ENCODE results near the gene RALBP1. TPM values are rescaled to one million over a fixed set of nuclear protein-coding genes. Genes with fewer than 3 reads are reported as not detected.

RALBP1 gene
- total and polyA plus RNA-seq, 2 of the 4 experiments (the other 2 are of a cell fraction): 30.6 to 38.2 TPM

GRCh38 chr18:9561759-9562158 lies 86.4 kb downstream of the RALBP1 start:
- Histone ChIP-seq H2BK15ac (ENCODE audit: low read depth, low read length) (no peak overlapping the region), H3K4me1 (ENCODE audit: control insufficient read depth, insufficient read depth, low read length) (peaks cover 2% of the 10 kb centered on the region), H3K18ac (ENCODE audit: low read depth, low read length) (no peak overlapping the region), H3K4me2 (ENCODE audit: low read depth, low read length) (no peak overlapping the region), H3K9me1 (ENCODE audit: insufficient read depth, low read length) (peaks cover 9% of the 10 kb centered on the region), H2BK5ac (ENCODE audit: low read depth, low read length, poor library complexity, severe bottlenecking) (no peak overlapping the region), H3K9me3 (ENCODE audit: control insufficient read depth, insufficient read depth, low read length) (no peaks in the 10 kb centered on the region), H3K4me3 (ENCODE audit: insufficient read depth, low read depth, low read length) (no peak overlapping the region), H4K91ac (ENCODE audit: insufficient read depth, low read depth, low read length) (no peak overlapping the region), H3K9ac (ENCODE audit: low read depth, low read length) (no peak overlapping the region), H4K8ac (ENCODE audit: low read depth in 2 of 2, low read length in 2 of 2) (no peak overlapping the region), H3K36me3 (ENCODE audit: control insufficient read depth, insufficient read depth, low read length) (peaks cover 36% of the 10 kb centered on the region), H3K56ac (ENCODE audit: extremely low read depth, insufficient read depth, low read length) (no peak overlapping the region), H2AK5ac (ENCODE audit: low read depth, low read length) (no peak overlapping the region), H2AFZ (replicated peaks; ENCODE audit: low read length, poor library complexity) (no peak overlapping the region), H2BK120ac (ENCODE audit: low read depth, low read length) (no peak overlapping the region), H3K23ac (ENCODE audit: low read depth, low read length) (no peak overlapping the region), H4K5ac (ENCODE audit: low read depth, low read length) (no peak overlapping the region), H3K4ac (ENCODE audit: low read depth, low read length) (no peak overlapping the region), H2AK9ac (replicated peaks; ENCODE audit: low read depth, low read length, poor library complexity) (no peak overlapping the region), H3K14ac (replicated peaks; ENCODE audit: low read depth, low read length) (no peak overlapping the region), H4K20me1 (ENCODE audit: insufficient read depth, low read length) (peaks cover 11% of the 10 kb centered on the region; the same call in 1 of the 2 replicates), H2BK20ac (ENCODE audit: low read depth, low read length) (no peak overlapping the region), H3K27me3 (ENCODE audit: control insufficient read depth, insufficient read depth, low read length) (no peaks in the 10 kb centered on the region), H3K79me1 (ENCODE audit: low read depth in 1 of 2, low read length in 2 of 2) (peaks cover 31 to 71% of the 10 kb centered on the region in 2 experiments), H3K27ac (ENCODE audit: insufficient read depth, low read length) (no peak overlapping the region)
- dilution Hi-C loops (cut with HindIII; ENCODE audit: low sequenced_read_pairs, unreplicated experiment): no loop called here
- intact Hi-C loops (cut with micrococcal nuclease): no loop called here
- no TSS peak for BruUV-seq (replicated peaks)
- ChIA-PET CTCF (interaction anchor here (0.5 to 2.0 kb wide), 2 partner anchors 14 to 106 kb away, joined by 4 to 8 read pairs; no protein-coding TSS in a partner anchor), POLR2A (ENCODE audit: unreplicated experiment) (no interaction called here)
- DNase-seq: no peak
- no peak for ATAC-seq (ENCODE audit: low read depth)
- in situ Hi-C loops (cut with MboI; ENCODE audit: low sequenced_read_pairs): no loop called here
- WGBS, 2 experiments (ENCODE audit: extremely low coverage in 2 of 2, insufficient read length in 1 of 2): no CpG with 5 or more reads among the region's 2 CpGs
- TF ChIP-seq MAZ (IDR thresholded peaks at IDR 0.05; ENCODE audit: borderline replicate concordance, low read depth, low read length) (no peak), SMC3 (IDR thresholded peaks at IDR 0.05; ENCODE audit: low read depth, low read length) (no peak), ELK1 (IDR thresholded peaks at IDR 0.05; ENCODE audit: borderline replicate concordance, low read depth, low read length) (no peak), USF2 (IDR thresholded peaks at IDR 0.05; ENCODE audit: low read depth, low read length) (no peak), CEBPB (IDR thresholded peaks at IDR 0.05; ENCODE audit: low read depth, low read length) (no peak), CTCF (conservative IDR thresholded peaks at IDR 0.05; ENCODE audit: low read depth, low read length) (no peak), BHLHE40 (IDR thresholded peaks at IDR 0.05; ENCODE audit: low read depth, low read length) (no peak), FOS (IDR thresholded peaks at IDR 0.05; ENCODE audit: low read depth, low read length) (no peak), RFX5 (IDR thresholded peaks at IDR 0.05; ENCODE audit: low read depth, low read length) (no peak), NFE2L2 (IDR thresholded peaks at IDR 0.05; ENCODE audit: low read depth, low read length) (no peak), RAD21 (IDR thresholded peaks at IDR 0.05; ENCODE audit: low read length) (no peak), MXI1 (IDR thresholded peaks at IDR 0.05; ENCODE audit: borderline replicate concordance, low read depth, low read length) (no peak), POLR2A (IDR thresholded peaks at IDR 0.05; ENCODE audit: low read depth, low read length) (no peak), MAFK (IDR thresholded peaks at IDR 0.05; ENCODE audit: low read depth, low read length) (no peak), CHD1 (IDR thresholded peaks at IDR 0.05; ENCODE audit: low read depth, low read length) (no peak), RCOR1 (IDR thresholded peaks at IDR 0.05; ENCODE audit: insufficient replicate concordance, low read length) (no peak)
